Measurements from ENCODE around the gene DENND1A.

Gene DENND1A

DNA sequence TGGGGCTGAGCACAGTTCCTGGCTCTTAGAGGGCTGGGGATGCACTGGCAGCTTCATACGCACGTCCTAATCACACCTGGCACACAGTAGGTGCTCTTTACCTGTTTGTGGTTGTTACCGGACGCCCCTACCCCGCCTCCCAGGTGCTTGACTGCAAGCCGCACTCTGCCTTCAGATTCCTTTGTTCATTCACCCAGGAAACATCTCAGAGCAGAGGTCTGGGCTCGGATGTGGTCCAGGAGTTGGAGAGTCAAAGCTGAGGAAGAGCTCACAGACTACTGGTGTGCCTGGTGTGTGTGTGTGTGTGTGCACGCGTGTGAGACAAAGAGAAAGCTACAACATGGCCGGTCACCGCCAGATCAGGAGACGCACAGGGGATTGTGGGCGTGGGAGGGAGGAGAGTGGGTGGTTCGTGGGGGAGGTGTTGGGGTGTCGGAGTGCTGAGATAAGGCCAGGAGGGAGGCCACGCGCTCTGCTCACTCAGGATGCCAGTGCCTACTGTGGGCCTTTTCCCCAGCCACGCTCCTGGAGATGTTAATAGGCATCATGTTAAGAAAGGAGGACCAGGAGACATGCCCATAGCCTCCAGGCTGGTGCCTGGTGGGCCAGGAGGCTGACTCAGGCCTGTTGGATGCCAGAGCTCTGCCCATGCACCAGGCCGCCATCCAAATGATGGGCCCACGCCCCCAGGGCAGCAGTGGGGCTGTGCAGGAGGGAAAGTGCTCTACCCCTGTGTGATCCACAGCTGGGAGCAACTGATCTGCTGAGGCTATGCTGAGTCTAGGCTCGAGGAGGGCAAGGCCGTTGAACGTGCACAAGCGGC lies 534.0 kb downstream of the DENND1A start:
- no peak for DNase-seq

DNA sequence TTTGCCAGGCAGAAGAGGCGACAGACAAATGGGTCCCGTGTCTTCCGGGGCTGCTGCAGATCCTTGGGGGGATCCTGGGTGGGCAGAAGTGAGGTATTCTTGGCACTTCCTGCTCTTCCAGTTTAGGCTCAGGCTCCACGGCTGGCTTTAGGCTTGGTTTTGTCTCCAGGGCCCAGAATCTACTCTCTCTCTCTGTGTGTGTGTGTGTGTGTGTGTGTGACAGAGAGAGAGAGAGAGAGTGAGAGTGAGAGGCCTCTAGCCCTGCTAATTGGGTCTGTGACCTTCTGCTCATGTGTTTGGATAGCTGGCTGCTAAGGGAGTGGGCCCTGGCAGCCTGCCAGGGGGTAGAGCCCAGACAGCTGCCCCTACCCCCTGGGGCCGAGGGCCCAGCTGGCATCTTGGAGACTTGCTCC lies 534.6 kb downstream of the DENND1A start:
- DNase-seq: no peak

DNA sequence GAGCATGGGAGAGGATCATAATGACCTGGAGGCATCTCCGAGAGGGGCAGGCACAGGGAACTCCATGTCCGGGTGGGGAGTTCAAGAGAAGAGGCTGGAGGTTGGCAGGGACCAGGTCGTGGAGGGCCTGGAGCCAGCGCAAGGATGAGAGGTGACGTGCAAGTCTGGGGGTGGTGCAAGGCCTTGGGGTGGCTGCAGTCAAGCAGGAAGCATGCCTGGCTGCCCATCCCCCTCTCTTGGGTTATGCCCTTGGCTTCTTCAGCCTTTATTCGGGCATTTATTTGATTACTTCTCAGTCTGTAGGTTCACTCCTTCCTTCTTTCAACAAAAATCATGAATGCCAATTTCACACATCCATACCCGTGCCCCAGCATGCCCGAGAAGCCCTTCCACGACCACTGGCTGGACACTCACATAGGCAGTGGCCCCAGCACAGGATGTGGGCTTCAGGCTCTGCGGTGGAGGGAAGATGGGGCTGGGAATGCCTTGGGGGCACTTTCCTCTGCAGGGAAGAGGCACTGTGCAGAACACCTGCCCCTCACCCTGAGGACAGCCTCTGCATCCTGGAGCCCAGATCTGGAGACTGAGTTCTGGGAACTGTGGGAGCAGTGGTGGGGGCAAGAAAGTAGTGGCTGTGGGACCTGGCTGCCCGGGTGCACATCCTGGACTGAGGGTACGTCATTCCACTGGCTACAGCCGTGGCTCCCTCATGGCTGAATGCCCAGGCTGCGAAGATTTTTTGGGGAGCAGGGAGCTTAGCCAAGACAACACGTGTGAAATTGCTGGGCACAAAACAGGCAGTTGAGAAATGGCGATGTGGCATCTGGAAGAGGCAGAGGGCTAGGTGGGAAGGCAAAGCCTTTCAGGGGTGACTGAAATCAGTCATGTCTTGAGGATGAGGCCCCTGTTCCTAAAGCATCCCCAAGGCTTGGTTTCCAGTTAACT lies 535.4 kb downstream of the DENND1A start:
- no peak for DNase-seq

DNA sequence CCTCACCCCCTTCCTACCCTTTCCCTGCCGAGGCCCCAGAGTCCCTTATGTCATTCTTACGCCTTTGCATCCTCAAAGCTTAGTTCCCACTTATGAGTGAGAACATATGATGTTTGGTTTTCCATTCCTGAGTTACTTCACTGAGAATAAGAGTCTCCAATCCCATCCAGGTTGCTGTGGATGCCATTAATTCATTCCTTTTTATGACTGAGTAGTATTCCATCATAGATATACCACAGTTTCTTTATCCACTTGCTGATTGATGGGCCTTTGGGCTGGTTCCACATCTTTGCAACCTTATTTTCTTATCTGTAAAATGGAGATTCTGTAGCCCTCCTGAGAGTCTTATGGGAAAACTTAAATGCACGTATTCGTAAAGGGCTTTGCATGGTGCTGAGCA lies 537.1 kb downstream of the DENND1A start:
- no peak for DNase-seq

DNA sequence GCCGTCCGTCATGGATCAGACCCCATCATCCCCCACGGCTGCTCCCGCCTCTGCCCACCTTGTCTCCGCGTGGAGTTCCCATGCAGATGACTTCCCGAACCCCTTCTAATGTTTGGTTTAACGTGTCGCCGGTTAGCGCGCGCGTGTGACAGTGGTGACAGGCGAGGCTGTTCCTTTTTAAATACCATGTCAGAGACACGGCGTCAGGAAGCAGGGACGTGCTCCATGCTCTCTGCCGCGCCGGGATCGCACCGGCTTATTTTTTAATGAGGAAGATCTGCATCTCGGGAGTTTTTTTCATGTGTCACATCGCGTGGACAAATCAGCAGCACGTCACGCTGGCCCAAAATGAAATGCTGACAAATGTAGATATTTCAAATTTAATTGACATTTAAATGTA lies 538.0 kb downstream of the DENND1A start:
- DNase-seq: no peak

DNA sequence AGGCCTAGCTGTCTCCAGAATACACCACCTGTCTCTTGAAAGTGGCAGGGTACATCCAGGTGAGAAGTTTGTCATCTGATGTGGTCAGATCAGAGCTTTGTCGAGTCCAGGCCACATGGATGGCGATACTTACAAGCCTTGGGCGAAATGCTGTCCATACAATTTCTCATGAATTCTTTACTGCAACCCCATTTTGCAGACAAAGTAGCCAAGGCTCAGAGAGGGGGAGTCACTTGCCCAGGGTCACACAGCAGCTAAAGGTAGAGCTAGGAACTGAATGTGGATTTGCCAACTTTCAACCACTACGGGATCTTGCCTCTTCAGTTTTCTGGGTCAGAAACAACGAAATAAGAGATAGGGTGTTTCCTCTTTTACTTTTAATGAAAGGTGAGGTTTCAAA lies 538.7 kb downstream of the DENND1A start:
- DNase-seq: no peak

DNA sequence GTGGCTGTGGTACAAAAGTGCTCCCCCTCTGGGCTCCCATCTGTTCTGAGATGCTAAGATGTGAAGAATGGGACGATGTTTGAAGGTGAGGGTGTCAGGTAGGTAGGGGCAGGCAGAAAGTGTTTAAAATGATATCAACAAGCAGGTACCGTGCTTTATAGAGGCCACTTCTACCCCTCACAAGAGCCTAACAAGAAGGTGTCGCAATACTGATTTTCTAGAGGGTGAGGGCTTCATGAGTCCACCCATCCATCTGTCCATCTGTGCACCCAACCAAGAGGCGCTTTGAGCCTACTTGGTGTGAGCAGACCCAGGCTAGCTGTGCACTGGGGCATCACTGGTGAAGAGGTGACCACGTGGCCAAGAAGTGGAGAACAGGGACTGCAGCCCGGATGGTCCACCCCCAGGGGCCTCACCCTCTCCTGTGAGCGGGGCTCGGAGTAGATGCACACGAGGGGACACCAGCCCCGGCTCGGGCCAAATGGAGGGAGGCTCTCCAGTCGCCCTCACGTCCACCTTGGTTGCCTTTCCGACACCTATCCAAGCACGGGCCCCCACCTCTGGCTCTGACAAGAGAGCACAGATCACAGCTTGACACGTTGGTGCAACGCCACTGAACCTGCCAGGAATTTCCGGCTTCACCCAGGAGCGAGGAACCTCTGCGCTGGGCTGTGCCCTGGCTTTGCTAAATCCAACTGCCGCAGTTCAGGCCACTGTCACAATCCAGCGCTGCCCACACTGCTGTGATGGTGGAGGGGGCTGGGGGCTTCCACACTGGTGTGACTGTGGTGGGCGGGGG lies 539.4 kb downstream of the DENND1A start:
- no peak for DNase-seq

DNA sequence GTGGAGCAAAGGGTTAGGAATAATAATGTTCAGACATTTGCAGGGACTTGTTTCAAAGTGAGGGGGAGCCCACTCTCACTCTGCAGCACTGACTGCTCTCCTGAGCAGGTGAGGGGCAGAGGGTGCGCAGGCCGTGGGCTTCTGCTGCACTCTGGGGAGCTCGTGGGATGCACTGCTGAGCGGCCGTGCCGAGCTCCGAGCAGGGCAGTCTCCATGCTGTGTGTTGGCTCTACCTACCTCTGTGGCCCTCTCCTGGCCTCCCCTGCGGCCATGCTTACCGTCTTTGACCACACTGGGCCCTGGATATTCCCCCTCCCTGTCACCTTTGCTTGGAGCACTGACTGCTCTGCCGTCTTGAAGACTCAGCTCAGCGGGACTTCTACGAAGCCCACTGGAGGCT lies 540.2 kb downstream of the DENND1A start:
- no peak for DNase-seq

DNA sequence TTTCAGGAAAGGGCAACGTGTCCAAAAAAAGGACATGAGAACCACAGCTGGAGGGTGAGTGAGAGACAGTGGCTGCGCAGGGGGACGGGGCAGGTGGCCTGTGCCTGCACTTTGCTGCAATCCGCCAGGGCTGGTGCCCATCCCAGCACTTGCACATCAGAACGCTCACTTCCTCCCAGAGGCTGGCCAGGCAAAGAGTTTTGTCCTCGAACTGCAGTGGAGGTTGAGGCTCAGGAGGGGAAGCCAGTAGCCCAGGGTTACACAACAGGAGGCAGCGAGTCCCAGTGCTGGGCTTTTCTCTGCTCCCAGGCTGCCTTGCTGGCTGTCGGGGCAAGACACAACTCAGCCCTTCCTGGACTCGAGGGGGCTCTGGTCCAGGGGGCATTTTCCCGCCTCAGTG lies 540.9 kb downstream of the DENND1A start:
- no peak for DNase-seq

DNA sequence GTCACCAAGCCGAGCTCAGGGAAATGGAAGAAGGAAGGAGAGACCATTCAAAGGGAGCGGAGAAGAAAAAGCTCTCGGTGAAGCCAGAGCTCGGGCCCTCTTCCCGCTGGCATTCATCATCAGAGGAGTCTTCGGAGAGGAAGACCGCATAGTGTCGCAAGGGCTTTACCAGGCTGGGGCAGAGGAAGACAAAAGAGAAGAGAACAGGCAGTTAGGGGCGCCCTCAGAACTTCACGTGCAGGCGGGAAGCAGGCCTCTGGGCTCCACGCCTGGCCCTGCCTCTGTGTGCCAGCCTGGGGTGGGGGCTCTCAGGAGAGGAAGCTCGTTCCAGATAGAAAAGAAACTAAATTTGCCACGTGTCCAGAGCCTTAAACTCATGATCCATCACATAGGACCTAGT lies 542.2 kb downstream of the DENND1A start:
- no peak for DNase-seq

DNA sequence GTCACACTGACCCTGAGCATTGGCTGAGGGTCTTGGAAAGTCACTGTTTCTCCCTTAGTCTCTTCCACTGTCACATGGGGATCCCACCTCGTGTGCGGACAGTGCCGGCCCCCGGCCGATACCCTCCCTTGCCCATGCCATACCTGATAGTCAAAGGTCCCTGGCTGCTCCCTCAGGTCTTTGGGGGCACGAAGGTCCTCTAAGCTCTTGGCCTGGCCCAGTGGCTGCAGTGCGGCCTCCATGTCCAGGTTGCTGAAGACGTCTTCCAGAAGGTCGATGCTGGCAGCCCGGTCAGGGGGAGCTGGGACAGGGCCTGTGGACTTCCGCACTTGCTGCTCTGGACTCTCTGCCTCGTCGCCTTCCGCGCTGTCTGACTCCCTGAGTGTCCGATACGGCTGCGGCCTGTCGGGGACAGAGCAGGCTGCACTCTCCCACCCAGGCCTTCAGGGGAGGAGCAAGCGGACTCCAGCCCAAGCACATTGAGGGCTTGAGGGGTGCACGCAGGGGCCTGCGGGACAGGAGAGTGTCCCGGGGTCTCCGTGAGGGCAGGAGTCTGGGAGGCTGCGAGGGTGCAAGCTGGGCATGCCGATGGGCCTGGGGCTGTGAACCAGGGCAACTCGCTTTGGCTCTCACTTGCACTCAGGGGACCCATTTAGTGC lies 546.3 kb downstream of the DENND1A start:
- DNase-seq: no peak

DNA sequence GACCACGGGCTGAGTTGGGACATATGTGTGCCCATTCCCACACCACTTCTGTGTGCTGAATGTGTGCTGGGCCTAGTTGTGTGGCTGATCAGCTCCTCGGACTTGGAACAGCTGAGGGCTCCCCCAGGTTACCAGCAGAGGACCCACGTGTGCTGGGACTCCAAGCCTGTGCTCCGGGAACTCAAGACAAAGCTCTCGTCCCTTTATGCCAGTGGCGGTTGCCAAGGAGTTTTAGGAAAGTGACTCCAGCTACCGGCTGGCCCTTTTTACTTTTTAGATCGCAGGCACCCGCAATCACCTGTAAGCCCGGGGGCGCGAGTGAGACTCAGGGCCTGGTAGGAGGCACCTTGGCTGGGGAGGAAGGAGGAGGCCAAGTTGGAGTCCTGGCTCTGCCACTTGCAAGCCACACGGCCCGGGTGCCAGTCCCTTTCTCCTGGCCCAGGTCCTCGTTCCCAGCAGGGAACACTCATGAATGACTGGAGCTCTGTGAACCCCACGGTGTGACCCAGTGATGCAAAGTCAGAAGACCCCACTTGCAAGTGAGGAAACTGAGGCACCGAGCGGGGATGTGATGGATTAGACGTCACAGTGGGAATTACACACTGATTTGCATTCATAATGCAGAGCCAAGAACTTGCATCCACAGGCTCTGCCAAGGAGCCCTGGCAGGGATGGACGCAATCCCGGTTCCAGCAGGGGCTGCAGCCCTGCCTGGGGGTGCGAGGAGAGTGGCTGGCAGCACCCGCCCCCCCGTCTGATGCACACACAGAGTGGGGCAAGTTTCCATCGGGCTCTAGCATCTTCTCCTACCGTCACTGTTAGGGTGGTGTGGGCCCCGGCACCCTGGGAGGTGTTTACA lies 547.0 kb downstream of the DENND1A start:
- DNase-seq: no peak

DNA sequence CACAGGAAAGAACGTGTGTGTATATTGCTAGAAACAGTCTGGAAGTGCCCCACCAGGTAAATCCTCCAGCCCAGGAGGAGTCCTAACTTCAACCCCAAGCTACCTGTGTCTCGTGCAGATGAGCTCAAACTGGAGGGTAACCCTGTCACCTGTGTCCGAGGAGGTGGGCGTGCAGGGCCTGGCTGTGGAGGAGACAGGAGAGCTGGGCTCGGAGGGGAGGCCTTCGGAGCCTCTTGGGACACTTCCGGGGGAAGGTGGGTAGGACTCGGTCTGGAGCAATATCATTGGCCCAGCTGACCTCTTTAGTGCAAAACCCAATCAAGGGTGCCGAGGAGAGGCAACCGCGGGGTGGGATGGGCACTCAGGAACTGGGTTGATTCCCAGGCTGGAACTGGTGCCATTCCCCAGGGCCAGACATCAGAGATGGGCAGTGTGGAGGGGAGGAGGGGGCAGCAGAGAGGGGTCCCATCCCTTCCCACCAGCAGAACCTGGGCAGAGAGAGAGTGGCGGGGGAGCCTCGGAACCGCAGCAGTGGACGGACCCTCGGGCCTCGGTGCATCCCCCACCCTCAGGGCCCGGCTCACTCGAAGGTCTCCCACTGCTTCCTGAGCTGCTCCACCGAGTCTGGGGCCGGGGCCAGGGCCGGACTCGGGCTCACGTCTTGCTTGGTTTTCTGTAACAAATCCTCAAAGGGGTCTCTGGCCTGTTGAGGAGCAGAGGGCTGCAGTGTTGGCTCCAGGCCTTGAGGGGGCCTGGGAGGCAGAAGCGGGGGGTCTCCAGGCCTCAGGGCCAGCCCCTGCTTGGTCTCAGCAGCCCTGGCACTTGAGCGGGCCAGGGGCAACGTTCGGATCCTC lies 548.8 kb downstream of the DENND1A start:
- no peak for DNase-seq

DNA sequence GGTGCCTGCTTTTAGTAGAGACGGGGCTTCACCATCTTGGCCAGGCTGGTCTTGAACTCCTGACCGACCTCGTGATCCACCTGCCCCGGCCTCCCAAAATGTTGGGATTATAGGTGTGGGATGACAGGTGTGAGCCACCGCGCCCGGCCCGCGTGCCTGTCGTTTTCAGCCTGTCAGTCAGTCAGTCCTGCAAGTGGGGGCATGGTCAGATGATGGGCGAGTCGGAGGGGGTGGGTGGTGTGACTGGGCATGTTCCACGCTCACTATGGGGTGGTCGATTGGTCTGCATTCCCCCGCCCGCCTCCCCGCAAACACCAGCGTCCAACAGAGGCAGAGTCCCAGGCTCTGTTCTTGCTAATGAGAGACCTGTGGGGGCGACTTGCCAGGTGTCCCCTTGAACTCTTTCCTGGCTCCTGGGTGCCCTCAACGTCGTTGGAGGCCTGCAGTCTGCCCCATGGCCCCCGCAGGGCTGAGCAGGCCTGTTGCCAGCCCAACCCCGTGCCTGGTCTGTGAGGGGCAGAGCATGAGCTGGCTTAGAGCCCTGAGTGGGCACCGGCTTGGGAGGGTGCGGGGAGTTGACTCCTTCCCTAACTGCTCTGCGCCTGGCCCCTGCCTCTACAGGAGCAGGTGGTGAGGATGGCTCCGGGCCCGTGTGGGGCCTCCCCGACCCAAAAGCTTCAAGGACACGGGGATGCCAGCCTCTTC lies 550.8 kb downstream of the DENND1A start:
- DNase-seq: no peak

DNA sequence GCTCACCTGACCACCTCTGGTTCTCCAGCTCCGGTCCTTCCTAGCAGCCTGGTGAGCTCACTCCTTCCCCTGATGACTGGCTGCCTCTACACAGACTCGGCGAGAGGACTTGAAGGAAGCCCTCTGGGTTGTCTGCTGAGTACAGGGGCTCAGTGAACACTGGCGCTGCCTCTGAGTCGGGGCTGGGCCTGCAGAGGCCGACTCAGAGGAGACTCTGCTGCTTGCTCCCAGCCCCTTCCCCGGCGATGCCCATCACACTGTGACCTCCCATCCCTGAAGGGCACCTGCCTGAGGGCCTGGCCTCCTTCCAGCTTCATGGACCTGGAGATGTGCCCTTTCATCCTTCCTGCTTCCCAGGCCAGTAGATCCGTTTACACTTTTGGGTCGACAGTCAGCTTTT lies 551.9 kb downstream of the DENND1A start:
- DNase-seq: no peak

DNA sequence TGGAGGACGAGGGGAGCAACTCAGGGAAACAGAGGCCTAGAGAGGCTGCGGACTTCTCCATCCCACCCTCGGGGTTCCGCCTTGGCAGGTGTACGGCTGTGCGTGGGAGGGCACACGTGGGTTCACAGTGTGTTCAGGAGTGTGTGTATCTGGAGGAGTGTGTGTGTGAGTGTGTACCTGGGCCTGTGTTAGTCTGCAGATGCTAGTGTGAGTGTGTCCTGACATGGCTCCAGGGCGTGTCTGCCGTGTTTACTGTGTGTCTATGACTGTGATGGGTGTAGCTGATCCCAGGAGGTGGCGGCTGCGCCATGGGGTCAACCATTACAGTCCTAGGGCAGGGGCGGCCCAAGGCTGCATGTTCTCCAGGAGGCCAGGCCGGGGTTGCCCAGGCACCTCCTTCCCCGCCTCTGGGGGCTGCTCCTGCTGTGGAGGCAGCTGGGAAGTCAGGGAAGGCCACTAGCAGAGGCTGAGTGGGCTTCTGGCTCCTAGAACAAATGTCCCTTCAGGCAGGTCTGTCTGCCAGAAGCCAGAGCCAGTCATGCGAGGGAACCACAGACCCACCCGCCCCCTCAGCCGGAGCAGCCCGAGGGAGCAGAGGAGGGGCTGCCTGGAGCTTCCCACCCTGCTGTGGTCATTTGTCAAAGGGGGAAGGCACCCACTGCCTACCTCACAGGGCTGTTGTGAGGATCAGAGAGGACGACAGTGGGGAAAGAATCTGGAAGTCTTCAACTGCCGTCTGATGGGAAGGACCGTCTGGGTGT lies 552.5 kb downstream of the DENND1A start:
- no peak for DNase-seq

DNA sequence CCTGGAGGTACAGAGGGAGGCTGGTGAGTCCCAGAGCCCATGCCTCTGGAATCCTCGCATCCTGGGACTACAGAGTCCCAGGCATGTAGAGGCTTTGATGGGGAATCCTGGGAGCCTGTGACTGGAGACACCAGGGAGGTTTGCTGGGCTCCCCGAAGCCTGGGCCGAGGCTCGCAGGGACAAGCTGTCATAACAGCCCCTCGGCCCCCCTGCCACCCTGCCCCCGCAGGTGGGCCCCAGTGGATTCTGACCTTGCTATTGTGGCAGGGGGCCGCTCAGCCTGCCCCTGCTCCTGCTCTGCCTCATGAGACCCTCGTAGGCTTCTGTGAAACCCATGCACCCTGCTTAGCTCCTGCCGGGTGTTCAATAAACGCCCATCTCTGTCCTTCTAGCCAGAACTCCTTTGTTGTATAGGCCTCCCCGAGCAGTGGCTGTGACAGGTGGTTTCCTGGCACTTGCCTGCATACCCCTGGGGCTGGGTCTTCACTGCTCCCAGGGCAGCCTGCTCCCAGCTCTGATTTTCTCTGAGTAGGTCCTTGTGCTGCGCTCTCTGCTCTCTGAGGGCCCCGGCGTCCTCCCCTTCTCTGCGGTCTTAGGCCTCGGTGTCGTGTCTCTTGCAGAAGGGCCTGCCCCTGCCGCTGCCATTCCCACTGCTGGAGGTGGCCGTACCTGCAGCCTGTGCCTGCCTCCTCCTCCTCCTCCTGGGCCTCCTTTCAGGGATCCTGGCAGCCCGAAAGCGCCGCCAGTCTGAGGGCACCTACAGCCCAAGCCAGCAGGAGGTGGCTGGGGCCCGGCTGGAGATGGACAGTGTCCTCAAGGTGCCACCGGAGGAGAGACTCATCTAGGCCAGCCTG lies 553.5 kb downstream of the DENND1A start:
- no peak for DNase-seq

DNA sequence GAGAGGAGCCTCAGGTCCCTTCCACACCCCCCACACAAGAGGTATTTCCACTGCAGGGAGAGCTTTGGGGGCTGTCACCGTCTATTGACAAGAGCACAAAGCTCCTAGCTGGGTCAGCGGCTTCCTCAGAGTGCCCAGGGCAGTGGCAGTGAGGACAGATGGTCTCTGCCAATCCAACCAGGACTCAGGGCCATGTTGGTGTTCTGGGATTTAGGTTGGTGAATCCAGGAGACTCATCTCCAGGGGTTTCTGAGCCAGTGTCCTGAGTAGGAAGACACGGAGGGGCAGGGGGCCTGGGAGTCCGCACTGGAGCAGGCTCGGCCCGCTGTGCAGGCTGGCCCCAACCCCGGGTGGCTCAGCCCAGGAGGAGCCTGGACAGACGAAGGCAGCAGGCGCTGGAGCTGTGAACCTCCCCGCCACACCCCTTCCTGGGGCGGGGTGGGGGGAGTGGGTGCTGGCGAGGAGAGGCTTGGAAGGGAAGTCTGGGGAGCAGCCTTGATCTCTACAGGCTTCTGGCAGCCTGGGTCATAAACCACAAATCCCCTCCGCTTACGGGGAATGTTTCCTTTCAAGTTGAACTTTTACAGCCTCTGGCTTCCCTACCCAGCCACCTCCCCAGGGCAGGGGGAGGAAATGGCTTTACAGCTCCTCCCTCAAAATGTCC lies 554.3 kb downstream of the DENND1A start:
- DNase-seq: no peak
